ENCODE measurements around the gene ANGPTL5. TPM values are rescaled to one million over a fixed set of nuclear protein-coding genes. Genes with fewer than 3 reads are reported as not detected.

ANGPTL5 gene
- total and polyA plus RNA-seq, 9 of the 15 experiments (the other 6 are each of a cell fraction or from before 2014, with no cell fraction given): 0.03 TPM; not detected in 8

DNA sequence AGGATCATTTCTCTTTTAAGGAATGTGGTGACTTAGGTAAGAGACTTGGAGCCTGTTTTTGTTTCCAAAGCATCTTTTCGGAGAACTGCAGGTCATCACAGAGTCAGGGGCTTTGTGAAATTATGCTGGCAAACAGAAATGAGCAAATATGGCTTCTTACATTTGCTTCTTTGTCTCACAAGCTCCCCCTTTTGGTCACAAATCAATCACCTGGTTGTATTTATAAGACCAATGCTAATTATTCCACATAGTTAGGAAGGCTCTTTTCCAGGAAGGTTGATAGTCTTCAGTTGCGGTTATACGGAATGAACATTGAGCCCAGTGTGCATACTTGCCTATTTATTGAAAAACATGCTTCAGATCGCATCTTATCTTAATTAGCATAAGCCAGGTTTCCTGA lies 36.1 kb downstream of the ANGPTL5 start:
- Histone ChIP-seq H3K36me3 (ENCODE audit: control insufficient read depth, insufficient read depth, low read length) (no peaks in the 10 kb centered on the region), H3K4me2 (ENCODE audit: insufficient read depth, low read length) (no peak overlapping the region), H3K9ac (ENCODE audit: insufficient read depth in 1 of 2, low read depth in 2 of 2, low read length in 2 of 2) (no peak overlapping the region), H3K4me1 (replicated peaks in 1 of 2; ENCODE audit: control insufficient read depth in 2 of 2, insufficient read depth in 2 of 2, low read length in 2 of 2) (no peaks in the 10 kb centered on the region), H3K4me3 (no peak overlapping the region), H3K9me3 (replicated peaks; ENCODE audit: control insufficient read depth, insufficient read depth, low read depth, low read length) (no peaks in the 10 kb centered on the region), H3K79me2 (ENCODE audit: control insufficient read depth, insufficient read depth, low read length) (no peaks in the 10 kb centered on the region), H2AFZ (ENCODE audit: low read depth, low read length) (no peak overlapping the region), H3K9me1 (ENCODE audit: control insufficient read depth, insufficient read depth, low read length) (no peaks in the 10 kb centered on the region), H3K27ac (ENCODE audit: extremely low read depth, low read depth, low read length) (no peak overlapping the region), H4K20me1 (replicated peaks; ENCODE audit: control insufficient read depth, insufficient read depth, low read length) (no peaks in the 10 kb centered on the region), H3K27me3 (ENCODE audit: control insufficient read depth in 2 of 2, insufficient read depth in 2 of 2, low read length in 2 of 2) (no peaks in the 10 kb centered on the region)
- WGBS (ENCODE audit: insufficient coverage, low coverage, missing lambda C conversion rate): 7% methylated on average over 4 of the region's 4 CpGs
- FAIRE-seq (no peak), ATAC-seq (no peak), DNase-seq (ENCODE audit: extremely low read depth in 1 of 4, low spot score in 3 of 4) (peak in 1 of 4 experiments; percentile 15)
- no TSS peak for BruUV-seq (replicated peaks)
- intact Hi-C loops (cut with micrococcal nuclease): no loop called here
- in situ Hi-C loops (cut with MboI): no loop called here
- TF ChIP-seq JUND (IDR thresholded peaks at IDR 0.05; ENCODE audit: borderline replicate concordance, low read depth, low read length) (no peak), JUND (tag; IDR thresholded peaks at IDR 0.05; ENCODE audit: borderline replicate concordance, low read depth, low read length) (no peak), YBX1 (IDR thresholded peaks at IDR 0.05) (no peak), RAD21 (CRISPR knock-in tag; conservative IDR thresholded peaks at IDR 0.05 in 1 of 2, IDR thresholded peaks at IDR 0.05 in 1 of 2) (0 out of 4 replicates have a peak, but pooled peaks of 1 of the 2 experiments have one; percentile 12), HIVEP1 (CRISPR knock-in tag; IDR thresholded peaks at IDR 0.05) (no peak), STAT5A (IDR thresholded peaks at IDR 0.05; ENCODE audit: borderline replicate concordance, low read length) (no peak), EP300 (IDR thresholded peaks at IDR 0.05; ENCODE audit: low read length) (no peak)
- TF ChIP-seq, protein P1, sequence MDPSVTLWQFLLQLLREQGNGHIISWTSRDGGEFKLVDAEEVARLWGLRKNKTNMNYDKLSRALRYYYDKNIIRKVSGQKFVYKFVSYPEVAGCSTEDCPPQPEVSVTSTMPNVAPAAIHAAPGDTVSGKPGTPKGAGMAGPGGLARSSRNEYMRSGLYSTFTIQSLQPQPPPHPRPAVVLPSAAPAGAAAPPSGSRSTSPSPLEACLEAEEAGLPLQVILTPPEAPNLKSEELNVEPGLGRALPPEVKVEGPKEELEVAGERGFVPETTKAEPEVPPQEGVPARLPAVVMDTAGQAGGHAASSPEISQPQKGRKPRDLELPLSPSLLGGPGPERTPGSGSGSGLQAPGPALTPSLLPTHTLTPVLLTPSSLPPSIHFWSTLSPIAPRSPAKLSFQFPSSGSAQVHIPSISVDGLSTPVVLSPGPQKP (CRISPR knock-in tag; IDR thresholded peaks at IDR 0.05): no peak
- TF ChIP-seq, protein P2, sequence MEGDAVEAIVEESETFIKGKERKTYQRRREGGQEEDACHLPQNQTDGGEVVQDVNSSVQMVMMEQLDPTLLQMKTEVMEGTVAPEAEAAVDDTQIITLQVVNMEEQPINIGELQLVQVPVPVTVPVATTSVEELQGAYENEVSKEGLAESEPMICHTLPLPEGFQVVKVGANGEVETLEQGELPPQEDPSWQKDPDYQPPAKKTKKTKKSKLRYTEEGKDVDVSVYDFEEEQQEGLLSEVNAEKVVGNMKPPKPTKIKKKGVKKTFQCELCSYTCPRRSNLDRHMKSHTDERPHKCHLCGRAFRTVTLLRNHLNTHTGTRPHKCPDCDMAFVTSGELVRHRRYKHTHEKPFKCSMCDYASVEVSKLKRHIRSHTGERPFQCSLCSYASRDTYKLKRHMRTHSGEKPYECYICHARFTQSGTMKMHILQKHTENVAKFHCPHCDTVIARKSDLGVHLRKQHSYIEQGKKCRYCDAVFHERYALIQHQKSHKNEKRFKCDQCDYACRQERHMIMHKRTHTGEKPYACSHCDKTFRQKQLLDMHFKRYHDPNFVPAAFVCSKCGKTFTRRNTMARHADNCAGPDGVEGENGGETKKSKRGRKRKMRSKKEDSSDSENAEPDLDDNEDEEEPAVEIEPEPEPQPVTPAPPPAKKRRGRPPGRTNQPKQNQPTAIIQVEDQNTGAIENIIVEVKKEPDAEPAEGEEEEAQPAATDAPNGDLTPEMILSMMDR (IDR thresholded peaks at IDR 0.05 in 2 of 3, conservative IDR thresholded peaks at IDR 0.05 in 1 of 3; ENCODE audit: insufficient read depth in 2 of 3, low read depth in 1 of 3, low read length in 3 of 3): peak in 1 of 3 experiments; percentile 23; a peak in 1 of 6 replicates
- TF ChIP-seq, protein P3, sequence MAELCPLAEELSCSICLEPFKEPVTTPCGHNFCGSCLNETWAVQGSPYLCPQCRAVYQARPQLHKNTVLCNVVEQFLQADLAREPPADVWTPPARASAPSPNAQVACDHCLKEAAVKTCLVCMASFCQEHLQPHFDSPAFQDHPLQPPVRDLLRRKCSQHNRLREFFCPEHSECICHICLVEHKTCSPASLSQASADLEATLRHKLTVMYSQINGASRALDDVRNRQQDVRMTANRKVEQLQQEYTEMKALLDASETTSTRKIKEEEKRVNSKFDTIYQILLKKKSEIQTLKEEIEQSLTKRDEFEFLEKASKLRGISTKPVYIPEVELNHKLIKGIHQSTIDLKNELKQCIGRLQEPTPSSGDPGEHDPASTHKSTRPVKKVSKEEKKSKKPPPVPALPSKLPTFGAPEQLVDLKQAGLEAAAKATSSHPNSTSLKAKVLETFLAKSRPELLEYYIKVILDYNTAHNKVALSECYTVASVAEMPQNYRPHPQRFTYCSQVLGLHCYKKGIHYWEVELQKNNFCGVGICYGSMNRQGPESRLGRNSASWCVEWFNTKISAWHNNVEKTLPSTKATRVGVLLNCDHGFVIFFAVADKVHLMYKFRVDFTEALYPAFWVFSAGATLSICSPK (IDR thresholded peaks at IDR 0.05; ENCODE audit: borderline replicate concordance): no peak
- POLR2A ChIA-PET: no interaction called here
- CTCF ChIA-PET (ENCODE audit: low intra/inter-chr PET ratio): no interaction called here
